ENCODE results near the gene OTUD5.

Gene OTUD5

GRCh38 chrX:48936429-48937053, 20.9 kb downstream of the OTUD5 start:
- no peaks in the 10 kb centered on the region for H4K20me1 ChIP-seq (ENCODE audit: insufficient read depth, low read length)
- no peaks in the 10 kb centered on the region for H3K9me3 ChIP-seq (replicated peaks; ENCODE audit: insufficient read depth, low read length)
- H3K27ac ChIP-seq (ENCODE audit: low read length) = peak overlapping the region; percentile 100
- H3K4me3 ChIP-seq (ENCODE audit: low read length) = no peak overlapping the region; the same call in 1 of the 2 replicates
- H3F3A ChIP-seq (ENCODE audit: insufficient read depth, low read length) = peaks cover 65% of the 10 kb centered on the region
- H3K4me2 ChIP-seq (ENCODE audit: low read depth, low read length) = peak overlapping the region; percentile 59
- no peaks in the 10 kb centered on the region for H3K36me3 ChIP-seq (replicated peaks; ENCODE audit: insufficient read depth, low read length)
- TF ChIP-seq EZH2phosphoT487 (IDR thresholded peaks at IDR 0.05; ENCODE audit: low read length) = no peak
- no peak for TF ChIP-seq CTCF (IDR thresholded peaks at IDR 0.05; ENCODE audit: low read length)
- no peak for TF ChIP-seq EZH2 (optimal IDR thresholded peaks at IDR 0.05; ENCODE audit: low read depth, low read length)
- H3K79me2 ChIP-seq (ENCODE audit: low read length) = peaks cover 45% of the 10 kb centered on the region
- H3K27me3 ChIP-seq (replicated peaks; ENCODE audit: insufficient read depth, low read length) = no peaks in the 10 kb centered on the region
- peaks cover 73% of the 10 kb centered on the region for H3K4me1 ChIP-seq (ENCODE audit: low read length)
- peak overlapping the region; percentile 75 for H3K9ac ChIP-seq (ENCODE audit: low read length)
- H3K9me2 ChIP-seq (replicated peaks; ENCODE audit: insufficient read depth, low read length) = no peaks in the 10 kb centered on the region
- no peak overlapping the region for H2AFZ ChIP-seq (ENCODE audit: low read length)
- DNase-seq = no peak

GRCh38 chrX:48935301-48935670, 22.1 kb downstream of the OTUD5 start:
- no peak for TF ChIP-seq EZH2phosphoT487 (IDR thresholded peaks at IDR 0.05; ENCODE audit: low read length)
- TF ChIP-seq CTCF (IDR thresholded peaks at IDR 0.05; ENCODE audit: low read length) = no peak
- TF ChIP-seq EZH2 (optimal IDR thresholded peaks at IDR 0.05; ENCODE audit: low read depth, low read length) = no peak
- Histone ChIP-seq H2AFZ (ENCODE audit: low read length) (no peak overlapping the region), H3K9me2 (replicated peaks; ENCODE audit: insufficient read depth, low read length) (no peaks in the 10 kb centered on the region), H3K4me1 (ENCODE audit: low read length) (peaks cover 62% of the 10 kb centered on the region), H3K79me2 (ENCODE audit: low read length) (peaks cover 45% of the 10 kb centered on the region), H4K20me1 (ENCODE audit: insufficient read depth, low read length) (no peaks in the 10 kb centered on the region), H3K27me3 (replicated peaks; ENCODE audit: insufficient read depth, low read length) (no peaks in the 10 kb centered on the region), H3K9me3 (replicated peaks; ENCODE audit: insufficient read depth, low read length) (no peaks in the 10 kb centered on the region), H3K4me2 (ENCODE audit: low read depth, low read length) (no peak overlapping the region), H3F3A (ENCODE audit: insufficient read depth, low read length) (peaks cover 58% of the 10 kb centered on the region), H3K27ac (ENCODE audit: low read length) (peak overlapping the region; percentile 92), H3K9ac (ENCODE audit: low read length) (no peak overlapping the region), H3K36me3 (replicated peaks; ENCODE audit: insufficient read depth, low read length) (no peaks in the 10 kb centered on the region), H3K4me3 (ENCODE audit: low read length) (no peak overlapping the region)
- no peak for DNase-seq

GRCh38 chrX:48934581-48935300, 22.7 kb downstream of the OTUD5 start:
- no peak overlapping the region for H3K4me2 ChIP-seq (ENCODE audit: low read depth, low read length)
- H4K20me1 ChIP-seq (ENCODE audit: insufficient read depth, low read length) = no peaks in the 10 kb centered on the region
- peaks cover 57% of the 10 kb centered on the region for H3K4me1 ChIP-seq (ENCODE audit: low read length)
- H3K9me2 ChIP-seq (replicated peaks; ENCODE audit: insufficient read depth, low read length) = no peaks in the 10 kb centered on the region
- H2AFZ ChIP-seq (ENCODE audit: low read length) = no peak overlapping the region
- no peaks in the 10 kb centered on the region for H3K36me3 ChIP-seq (replicated peaks; ENCODE audit: insufficient read depth, low read length)
- H3K27ac ChIP-seq (ENCODE audit: low read length) = peak overlapping the region; percentile 92
- H3K79me2 ChIP-seq (ENCODE audit: low read length) = peaks cover 45% of the 10 kb centered on the region
- no peaks in the 10 kb centered on the region for H3K27me3 ChIP-seq (replicated peaks; ENCODE audit: insufficient read depth, low read length)
- H3K9me3 ChIP-seq (replicated peaks; ENCODE audit: insufficient read depth, low read length) = no peaks in the 10 kb centered on the region
- H3K4me3 ChIP-seq (ENCODE audit: low read length) = no peak overlapping the region
- peaks cover 52% of the 10 kb centered on the region for H3F3A ChIP-seq (ENCODE audit: insufficient read depth, low read length)
- no peak for DNase-seq
- TF ChIP-seq EZH2phosphoT487 (IDR thresholded peaks at IDR 0.05; ENCODE audit: low read length) = no peak
- TF ChIP-seq CTCF (IDR thresholded peaks at IDR 0.05; ENCODE audit: low read length) = no peak
- no peak for TF ChIP-seq EZH2 (optimal IDR thresholded peaks at IDR 0.05; ENCODE audit: low read depth, low read length)
- H3K9ac ChIP-seq (ENCODE audit: low read length) = no peak overlapping the region; the same call in 1 of the 2 replicates

Data from MM.1S (cell line).